HepG2 (cell line): ENCODE data around the gene AMIGO3. TPM values are rescaled to one million over a fixed set of nuclear protein-coding genes. Genes with fewer than 3 reads are reported as not detected.

Experiments
- FOXC1 ChIP-seq: sonication (generic); formaldehyde crosslinking; IDR thresholded peaks from 2 replicates; pipeline ENCODE4 v1.8.0; 2022; ENCODE audit warnings: mild to moderate bottlenecking, missing genetic modification reagents, borderline replicate concordance
- GABPA ChIP-seq, 2 experiments: IDR thresholded peaks; 2 replicates each; pipeline ENCODE4 v1.6.1; 2011 to 2016; ENCODE audit warnings: low read depth in 2 of 2, low read length in 1 of 2, missing biosample characterization in 1 of 2, missing genetic modification characterization in 1 of 2
- HBP1 ChIP-seq: IDR thresholded peaks from 2 replicates; pipeline ENCODE4 v1.6.1; 2016; ENCODE audit warnings: low read depth, control low read depth
- HIC2 ChIP-seq: sonication (generic); formaldehyde crosslinking; IDR thresholded peaks from 2 replicates; pipeline ENCODE4 v1.9.0; 2022; ENCODE audit warnings: low read depth, missing genetic modification reagents
- KDM3A ChIP-seq: IDR thresholded peaks from 2 replicates; pipeline ENCODE4 v1.6.1; 2018; ENCODE audit warnings: low read depth, missing compliant biosample characterization
- NR2F1 ChIP-seq, 2 experiments: fragments of 450-650 bp in 1 of 2; formaldehyde crosslinking in 1 of 2; IDR thresholded peaks; 2 replicates each; pipeline versions ENCODE4 v1.5.0 to v1.6.1; 2016 to 2020; ENCODE audit warnings: mild to moderate bottlenecking in 1 of 2, missing compliant biosample characterization in 1 of 2, missing genetic modification reagents in 1 of 2, moderate library complexity in 1 of 2
- PHF20 ChIP-seq: sonication (generic); formaldehyde crosslinking; IDR thresholded peaks from 2 replicates; pipeline ENCODE4 v1.5.0; 2020; ENCODE audit warnings: mild to moderate bottlenecking, missing genetic modification reagents
- SAP130 ChIP-seq: IDR thresholded peaks from 2 replicates; pipeline ENCODE4 v1.6.1; 2016; ENCODE audit warnings: low read depth
- SIN3A ChIP-seq: IDR thresholded peaks from 2 replicates; pipeline ENCODE4 v1.6.1; 2011; ENCODE audit warnings: low read depth, mild to moderate bottlenecking, control low read depth, low read length, borderline replicate concordance
- TAF1 ChIP-seq: sonication (generic); formaldehyde crosslinking; IDR thresholded peaks from 2 replicates; pipeline ENCODE4 v1.4.0; 2020; ENCODE audit warnings: missing genetic modification reagents
- TMF1 ChIP-seq: sonication (generic); formaldehyde crosslinking; IDR thresholded peaks from 2 replicates; pipeline ENCODE4 v1.8.1; 2022; ENCODE audit warnings: low read depth, missing genetic modification reagents
- TP53 ChIP-seq: sonication (generic); formaldehyde crosslinking; conservative IDR thresholded peaks from 2 replicates; pipeline ENCODE4 v1.4.0; 2020; ENCODE audit warnings: missing genetic modification reagents
- ZNF276 ChIP-seq: sonication (generic); formaldehyde crosslinking; IDR thresholded peaks from 2 replicates; pipeline ENCODE4 v1.4.0; 2020; ENCODE audit warnings: mild to moderate bottlenecking, low read depth, missing genetic modification reagents
- ZNF414 ChIP-seq: sonication (generic); formaldehyde crosslinking; IDR thresholded peaks from 2 replicates; pipeline ENCODE4 v1.5.0; 2020; ENCODE audit warnings: missing genetic modification reagents
- ZNF558 ChIP-seq: sonication (generic); formaldehyde crosslinking; IDR thresholded peaks from 2 replicates; pipeline ENCODE4 v1.9.0; 2022; ENCODE audit warnings: mild to moderate bottlenecking, missing genetic modification reagents, borderline replicate concordance
- ZNF574 ChIP-seq: sonication (generic); formaldehyde crosslinking; IDR thresholded peaks from 2 replicates; pipeline ENCODE4 v1.4.0; 2020; ENCODE audit warnings: missing genetic modification reagents
- polyA plus RNA-seq, 8 experiments: library from polyadenylated mRNA; depleted of rRNA in 3 of 8; stranded (reverse) in 7 of 8; unstranded in 1 of 8; fragments of >200 nt; fragmentation: Illumina TruSeq in 4 of 8; extraction: Trizol in 4 of 8; gene quantifications; 2 replicates each; pipeline versions ENCODE4 v1.2.1 to v1.2.3, GENCODE V29; 2011 to 2016; ENCODE audit warnings: low read depth in 4 of 8, missing spikeins in 1 of 8, mixed read lengths in 1 of 8; ENCODE audit not compliant: insufficient read depth in 1 of 8
- total RNA-seq, 5 experiments: library from RNA; depleted of rRNA; stranded (reverse); fragments of >200 nt; fragmentation: Illumina TruSeq; extraction: Trizol; gene quantifications; 2 replicates each; pipeline ENCODE4 v1.2.3, GENCODE V29; 2016; ENCODE audit warnings: low read depth in 1 of 5

AMIGO3 gene
- total and polyA plus RNA-seq, 2 of the 13 experiments (the other 11 are each of a cell fraction or from before 2014, with no cell fraction given), result 0.35 TPM; not detected in 1

GRCh38 chr3:49688338-49689045 lies 31.0 kb downstream of the AMIGO3 start (continued):
- TF ChIP-seq HIC2 (CRISPR knock-in tag) (peak; percentile 51; the same call in 1 of the 2 replicates), HBP1 (CRISPR knock-in tag) (peak; percentile 46; the same call in 1 of the 2 replicates), SAP130 (CRISPR knock-in tag) (peak; percentile 93), TAF1 (CRISPR knock-in tag) (peak; percentile 60; the same call in 1 of the 2 replicates), KDM3A (0 out of 2 replicates have a peak, but pooled peaks have one; percentile 52), ZNF276 (CRISPR knock-in tag) (peak; percentile 23; the same call in 1 of the 2 replicates), SIN3A (peak; percentile 73; the same call in 1 of the 2 replicates), PHF20 (CRISPR knock-in tag) (peak; percentile 61; the same call in 1 of the 2 replicates), ZNF414 (CRISPR knock-in tag) (0 out of 2 replicates have a peak, but pooled peaks have one; percentile 80), ZNF574 (CRISPR knock-in tag) (peak; percentile 38), NR2F1 (CRISPR knock-in tag; IDR thresholded peaks at IDR 0.05) (peak; percentile 47 to 62; a peak in 3 of 4 replicates), GABPA (IDR thresholded peaks at IDR 0.05; ENCODE audit: low read depth, low read length) (peak; percentile 36; the same call in 1 of the 2 replicates), GABPA (CRISPR knock-in tag; IDR thresholded peaks at IDR 0.05; ENCODE audit: low read depth) (peak; percentile 73), TP53 (CRISPR knock-in tag) (peak; percentile 37; the same call in 1 of the 2 replicates), ZNF558 (CRISPR knock-in tag) (peak; percentile 56; the same call in 1 of the 2 replicates), TMF1 (0 out of 2 replicates have a peak, but pooled peaks have one; percentile 25), FOXC1 (0 out of 2 replicates have a peak, but pooled peaks have one; percentile 68)
